Stimulated activated CD8-positive, alpha-beta memory T cell treated with anti-CD3 and anti-CD28 coated beads, Interleukin-7, amount 100 ng/mL, for 4 hours (primary cell): ENCODE results near the gene GPR152.
"Not testable (repeated sequence)": the region's sequence is repeated elsewhere in the genome, so short reads cannot be mapped to it uniquely, and the experiment has no call there.

Experiments
- DNase-seq, 2 donors: peaks; one replicate each; pipeline ENCODE4 v3.0.0-alpha.2; 2020; ENCODE audit warnings: low read depth in 2 of 2

The GPR152 gene

GRCh38 chr11:67489203-67489884 lies 36.8 kb upstream of the GPR152 start:
- DNase-seq = no peak

- no peak for DNase-seq
These were observed 34.1 kb upstream of the GPR152 start for GRCh38 chr11:67486481-67487195.

GRCh38 chr11:67485873-67486361 lies 33.4 kb upstream of the GPR152 start:
- not testable (repeated sequence) for DNase-seq

GRCh38 chr11:67484847-67485311 lies 32.4 kb upstream of the GPR152 start:
- peak in 1 of 2 donors; percentile 53 for DNase-seq

GRCh38 chr11:67483831-67484665 lies 31.5 kb upstream of the GPR152 start:
- DNase-seq = no peak

GRCh38 chr11:67482827-67483798 lies 30.6 kb upstream of the GPR152 start, which contains the start of gene AIP:
Gene AIP (plus strand): TSS chr11:67483026. CDS start chr11:67483159, 133 bp downstream.
- peak; percentile 93 to 94 for DNase-seq

- DNase-seq = no peak
These were observed 29.8 kb upstream of the GPR152 start for GRCh38 chr11:67482275-67482826.

GRCh38 chr11:67477344-67478050 lies 25.0 kb upstream of the GPR152 start:
- not testable (repeated sequence) for DNase-seq

- DNase-seq = not testable (repeated sequence)
These were observed 24.2 kb upstream of the GPR152 start for GRCh38 chr11:67476692-67477091.

GRCh38 chr11:67472882-67473281 lies 20.4 kb upstream of the GPR152 start:
- no peak for DNase-seq

GRCh38 chr11:67470337-67471002 lies 17.9 kb upstream of the GPR152 start:
- DNase-seq = no peak

GRCh38 chr11:67469508-67469811 lies 16.9 kb upstream of the GPR152 start:
- DNase-seq = no peak

- peak; percentile 84 to 88 for DNase-seq
These were observed 16.4 kb upstream of the GPR152 start, which contains the start of gene TMEM134 for GRCh38 chr11:67468759-67469507. Gene TMEM134 (minus strand): TSS chr11:67469251. CDS start chr11:67469192, 59 bp downstream.

- no peak for DNase-seq
These were observed 15.9 kb upstream of the GPR152 start for GRCh38 chr11:67468456-67468758.

- DNase-seq = no peak
These were observed 15.5 kb upstream of the GPR152 start for GRCh38 chr11:67468056-67468455.

- DNase-seq = no peak
These were observed 14.6 kb upstream of the GPR152 start for GRCh38 chr11:67466962-67467771.

GRCh38 chr11:67466367-67466766 lies 13.8 kb upstream of the GPR152 start:
- no peak for DNase-seq

GRCh38 chr11:67465530-67465929 lies 13.0 kb upstream of the GPR152 start:
- not testable (repeated sequence) for DNase-seq
